CD4-positive, alpha-beta T cell (primary cell): ENCODE measurements around the gene PF4V1. TPM values are rescaled to one million over a fixed set of nuclear protein-coding genes. Genes with fewer than 3 reads are reported as not detected.

ENCODE experiments used
- ATAC-seq: fragments of 200-7000 bp; cut with Tn5 transposase; one replicate; pipeline ENCODE4 v1.10.0; 2022; ENCODE audit warnings: mild to moderate bottlenecking; ENCODE audit not compliant: poor library complexity
- CTCF ChIA-PET: fragments of 350-600 bp; sonication (Branson Sonifier 250); formaldehyde crosslinking; loops from one replicate; lab custom pipeline; 2021; ENCODE audit warnings: antibody characterized with exemption, inconsistent platforms; lab: Charles Lee
- POLR2A ChIA-PET: fragments of 350-600 bp; sonication (Branson Sonifier 250); formaldehyde crosslinking; loops from one replicate; lab custom pipeline; 2021; ENCODE audit warnings: antibody characterized with exemption, inconsistent platforms; lab: Charles Lee
- DNase-seq, 14 experiments: peaks; one replicate each; pipeline ENCODE4 v3.0.0-alpha.2; 2013 to 2020; ENCODE audit warnings: mixed read lengths in 2 of 14
- H3K27ac ChIP-seq, 2 donors: one replicate each; pipeline versions ENCODE4 v1.5.1 to v1.7.0; 2013; ENCODE audit warnings: low read length in 2 of 2, low read depth in 1 of 2, mild to moderate bottlenecking in 1 of 2
- H3K27me3 ChIP-seq, 2 experiments: 1 replicate in 1 of 2; 2 replicates in 1 of 2; pipeline versions ENCODE4 v1.6.1 to v1.7.0; 2013; ENCODE audit warnings: low read length in 2 of 2, control low read depth in 1 of 2, mild to moderate bottlenecking in 1 of 2, moderate library complexity in 1 of 2; ENCODE audit not compliant: insufficient read depth in 2 of 2, control insufficient read depth in 1 of 2
- H3K36me3 ChIP-seq: one replicate; pipeline ENCODE4 v1.6.1; 2013; ENCODE audit warnings: low read length, control low read depth; ENCODE audit not compliant: insufficient read depth
- H3K4me1 ChIP-seq: one replicate; pipeline ENCODE4 v1.6.1; 2013; ENCODE audit warnings: low read length, control low read depth; ENCODE audit not compliant: insufficient read depth
- H3K4me3 ChIP-seq: one replicate; pipeline ENCODE4 v1.5.1; 2013; ENCODE audit warnings: mild to moderate bottlenecking, low read length, moderate library complexity
- H3K9me3 ChIP-seq, 2 experiments: 1 replicate in 1 of 2; 2 replicates in 1 of 2; pipeline versions ENCODE4 v1.6.1 to v1.7.0; 2013; ENCODE audit warnings: low read length in 2 of 2, mild to moderate bottlenecking in 2 of 2, control low read depth in 1 of 2, moderate library complexity in 1 of 2; ENCODE audit not compliant: control insufficient read depth in 1 of 2, insufficient read depth in 1 of 2
- H3K27ac Mint-ChIP-seq: one replicate; pipeline ENCODE4 v1.8.0; 2020; ENCODE audit warnings: mixed read lengths
- H3K27me3 Mint-ChIP-seq: one replicate; pipeline ENCODE4 v1.8.0; 2021; ENCODE audit warnings: mixed read lengths
- H3K36me3 Mint-ChIP-seq: one replicate; pipeline ENCODE4 v1.8.0; 2021; ENCODE audit warnings: low read depth, mixed read lengths
- H3K4me1 Mint-ChIP-seq: one replicate; pipeline ENCODE4 v1.8.0; 2021; ENCODE audit warnings: low read depth, mixed read lengths
- H3K4me3 Mint-ChIP-seq: one replicate; pipeline ENCODE4 v1.8.0; 2020; ENCODE audit warnings: mild to moderate bottlenecking, mixed read lengths
- H3K9me3 Mint-ChIP-seq: one replicate; pipeline ENCODE4 v1.8.0; 2020; ENCODE audit warnings: mixed read lengths
- CTCF ChIP-seq: fragments of 200-600 bp; IDR thresholded peaks from one replicate; pipeline ENCODE4 v1.8.0; 2022; ENCODE audit warnings: antibody characterized with exemption, mild to moderate bottlenecking
- intact Hi-C, 2 experiments: fragments of 100-400 bp; cut with DNase I in 1 of 2; cut with micrococcal nuclease in 1 of 2; formaldehyde crosslinking; loops; one replicate each; pipeline versions ENCODE4 v1.15.1 to v1.9.0; 2023 to 2025; cut with DNase I, micrococcal nuclease
- total RNA-seq, 174 experiments: library from RNA in 2 of 174; stranded (reverse) in 2 of 174; gene quantifications; one replicate each; pipeline ENCODE4 v1.2.3 and lab custom pipeline; 2021 to 2026

The PF4V1 gene
- total RNA-seq, 2 experiments from 2014 or later: not detected

- no peak for TF ChIP-seq CTCF
- intact Hi-C loops: no loop called here
- Mint-ChIP-seq H3K9me3 (no peaks in the 10 kb centered on the region), H3K27ac (no peak overlapping the region), H3K36me3 (no peaks in the 10 kb centered on the region), H3K4me3 (no peak overlapping the region), H3K27me3 (no peaks in the 10 kb centered on the region), H3K4me1 (no peaks in the 10 kb centered on the region)
- Histone ChIP-seq H3K4me1 (no peaks in the 10 kb centered on the region), H3K27ac (no peak overlapping the region), H3K4me3 (no peak overlapping the region), H3K9me3 (no peaks in the 10 kb centered on the region), H3K27me3 (no peaks in the 10 kb centered on the region), H3K36me3 (no peaks in the 10 kb centered on the region)
- DNase-seq (no peak), ATAC-seq (no peak)
- ChIA-PET POLR2A (no interaction called here), CTCF (interaction anchor here (1.6 kb wide), 1 partner anchor 15 kb away, joined by 3 read pairs; no protein-coding TSS in a partner anchor)
Measured at GRCh38 chr4:73885574-73886267, 32.6 kb downstream of the PF4V1 start.

GRCh38 chr4:73891326-73891725, 38.2 kb downstream of the PF4V1 start:
- POLR2A ChIA-PET: no interaction called here
- H3K4me1 ChIP-seq: no peaks in the 10 kb centered on the region
- H3K4me3 ChIP-seq: no peak overlapping the region
- no peak overlapping the region for H3K27ac ChIP-seq
- intact Hi-C loops: no loop called here
- Mint-ChIP-seq H3K4me3 (no peak overlapping the region), H3K4me1 (no peaks in the 10 kb centered on the region), H3K27ac (no peak overlapping the region), H3K27me3 (no peaks in the 10 kb centered on the region), H3K36me3 (no peaks in the 10 kb centered on the region), H3K9me3 (no peaks in the 10 kb centered on the region)
- CTCF ChIA-PET: no interaction called here
- H3K9me3 ChIP-seq: no peaks in the 10 kb centered on the region
- ATAC-seq: no peak
- no peak for TF ChIP-seq CTCF
- H3K36me3 ChIP-seq: no peaks in the 10 kb centered on the region
- no peaks in the 10 kb centered on the region for H3K27me3 ChIP-seq
- no peak for DNase-seq

- TF ChIP-seq CTCF: no peak
- H3K4me1 Mint-ChIP-seq: no peaks in the 10 kb centered on the region
- H3K36me3 ChIP-seq: no peaks in the 10 kb centered on the region
- H3K9me3 Mint-ChIP-seq: no peaks in the 10 kb centered on the region
- no peak overlapping the region for H3K4me3 ChIP-seq
- intact Hi-C loops: no loop called here
- no peaks in the 10 kb centered on the region for H3K9me3 ChIP-seq
- no peak overlapping the region for H3K27ac ChIP-seq
- no peak overlapping the region for H3K4me3 Mint-ChIP-seq
- H3K27me3 Mint-ChIP-seq: no peaks in the 10 kb centered on the region
- ATAC-seq: no peak
- no peaks in the 10 kb centered on the region for H3K27me3 ChIP-seq
- DNase-seq: no peak
- no peaks in the 10 kb centered on the region for H3K36me3 Mint-ChIP-seq
- H3K27ac Mint-ChIP-seq: no peak overlapping the region
- no peaks in the 10 kb centered on the region for H3K4me1 ChIP-seq
- ChIA-PET POLR2A (no interaction called here), CTCF (no interaction called here)
Measured at GRCh38 chr4:73891739-73892405, 38.8 kb downstream of the PF4V1 start.
